ENCODE results near the gene CANT1. TPM values are rescaled to one million over a fixed set of nuclear protein-coding genes. Genes with fewer than 3 reads are reported as not detected.

Gene CANT1
- total and polyA plus RNA-seq, 9 of the 15 experiments (the other 6 are each of a cell fraction or from before 2014, with no cell fraction given): 2.7 to 66.4 (median 22.5) TPM

- TF ChIP-seq CREB5 (CRISPR knock-in tag; IDR thresholded peaks at IDR 0.05) (peak; percentile 96), ZNF239 (CRISPR knock-in tag; IDR thresholded peaks at IDR 0.05) (peak; percentile 96), ZNF561 (CRISPR knock-in tag; conservative IDR thresholded peaks at IDR 0.05) (peak; percentile 90), ZNF740 (CRISPR knock-in tag; IDR thresholded peaks at IDR 0.05) (no peak), ZNF740 (tag; IDR thresholded peaks at IDR 0.05) (peak in 1 of 2 experiments; percentile 91; a peak in 2 of 4 replicates), ZFP36 (IDR thresholded peaks at IDR 0.05; ENCODE audit: low read depth, low read length, partially characterized antibody) (peak; percentile 10), ZNF639 (CRISPR knock-in tag; conservative IDR thresholded peaks at IDR 0.05 in 1 of 2, IDR thresholded peaks at IDR 0.05 in 1 of 2) (peak in 1 of 2 experiments; percentile 97; a peak in 2 of 4 replicates), GABPB2 (CRISPR knock-in tag; conservative IDR thresholded peaks at IDR 0.05) (peak; percentile 86; the same call in 1 of the 2 replicates), GTF2F1 (IDR thresholded peaks at IDR 0.05; ENCODE audit: low read depth, low read length) (no peak), FOXA3 (CRISPR knock-in tag; conservative IDR thresholded peaks at IDR 0.05 in 1 of 2, IDR thresholded peaks at IDR 0.05 in 1 of 2) (no peak; a peak in 1 of 4 replicates), ZNF76 (CRISPR knock-in tag; IDR thresholded peaks at IDR 0.05; ENCODE audit: borderline replicate concordance) (peak; percentile 99), VEZF1 (CRISPR knock-in tag; IDR thresholded peaks at IDR 0.05) (peak; percentile 61), ZNF696 (CRISPR knock-in tag; conservative IDR thresholded peaks at IDR 0.05) (0 out of 2 replicates have a peak, but pooled peaks have one; percentile 77), ZNF408 (CRISPR knock-in tag; IDR thresholded peaks at IDR 0.05; ENCODE audit: low read depth) (no peak), ZNF212 (CRISPR knock-in tag; IDR thresholded peaks at IDR 0.05) (peak; percentile 97), E4F1 (CRISPR knock-in tag; IDR thresholded peaks at IDR 0.05; ENCODE audit: borderline replicate concordance) (peak; percentile 84), ID3 (CRISPR knock-in tag; IDR thresholded peaks at IDR 0.05) (peak; percentile 91), ID3 (tag; IDR thresholded peaks at IDR 0.05) (peak; percentile 91)
Measured at GRCh38 chr17:79011451-79012147, 2.0 kb upstream of the CANT1 start (continued).
